Activated T-cell treated with anti-CD3 and anti-CD28 coated beads, Interleukin-2, amount 50 U/mL, for 1 hour (primary cell): ENCODE data around the gene DIDO1.

Experiments
- DNase-seq: peaks from one replicate; pipeline ENCODE4 v3.0.0-alpha.2; 2020

The DIDO1 gene

DNA sequence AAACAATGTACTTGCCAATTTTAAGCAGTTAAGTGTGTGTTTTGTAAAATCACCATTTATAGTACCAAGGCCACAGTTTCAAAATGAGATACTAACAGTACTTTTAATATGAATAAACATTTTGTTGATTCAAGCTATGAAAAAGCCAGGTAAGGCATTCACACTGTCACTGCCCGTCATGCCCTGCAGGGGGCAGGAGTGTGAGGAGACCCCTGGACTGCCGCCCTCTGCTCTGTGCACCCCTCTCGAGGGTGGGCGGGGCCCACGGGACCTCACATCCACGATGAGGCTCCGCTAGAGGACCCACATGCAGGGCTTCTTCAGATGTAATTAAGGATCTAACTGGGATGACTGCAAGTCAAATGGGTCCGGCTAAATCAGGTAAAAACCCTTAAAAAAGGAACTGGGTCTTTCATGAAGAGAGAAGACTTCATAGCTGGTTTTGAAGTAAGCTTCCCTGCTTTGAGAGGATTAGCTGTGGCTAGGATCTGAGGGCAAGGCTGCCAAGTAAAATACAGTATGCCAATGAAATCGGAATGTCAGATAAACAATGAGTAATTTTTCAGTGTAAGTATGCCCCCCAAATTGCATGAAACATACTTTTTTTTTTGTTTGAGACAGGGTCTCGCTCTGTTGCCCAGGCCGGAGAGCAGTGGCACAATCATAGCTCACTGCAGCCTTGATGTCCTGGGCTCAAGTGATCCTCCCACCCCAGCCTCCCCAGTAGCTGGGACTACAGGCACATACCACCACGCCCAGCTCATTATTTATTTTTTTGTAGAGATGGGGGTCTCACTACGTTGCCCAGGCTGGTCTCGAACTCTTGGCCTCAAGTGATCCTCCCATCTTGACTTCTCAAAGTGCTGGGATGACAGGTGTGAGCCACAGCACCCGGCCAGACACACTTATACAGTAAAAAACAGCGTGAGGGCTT lies 18.7 kb downstream of the DIDO1 start:
- DNase-seq: peak; percentile 60

DNA sequence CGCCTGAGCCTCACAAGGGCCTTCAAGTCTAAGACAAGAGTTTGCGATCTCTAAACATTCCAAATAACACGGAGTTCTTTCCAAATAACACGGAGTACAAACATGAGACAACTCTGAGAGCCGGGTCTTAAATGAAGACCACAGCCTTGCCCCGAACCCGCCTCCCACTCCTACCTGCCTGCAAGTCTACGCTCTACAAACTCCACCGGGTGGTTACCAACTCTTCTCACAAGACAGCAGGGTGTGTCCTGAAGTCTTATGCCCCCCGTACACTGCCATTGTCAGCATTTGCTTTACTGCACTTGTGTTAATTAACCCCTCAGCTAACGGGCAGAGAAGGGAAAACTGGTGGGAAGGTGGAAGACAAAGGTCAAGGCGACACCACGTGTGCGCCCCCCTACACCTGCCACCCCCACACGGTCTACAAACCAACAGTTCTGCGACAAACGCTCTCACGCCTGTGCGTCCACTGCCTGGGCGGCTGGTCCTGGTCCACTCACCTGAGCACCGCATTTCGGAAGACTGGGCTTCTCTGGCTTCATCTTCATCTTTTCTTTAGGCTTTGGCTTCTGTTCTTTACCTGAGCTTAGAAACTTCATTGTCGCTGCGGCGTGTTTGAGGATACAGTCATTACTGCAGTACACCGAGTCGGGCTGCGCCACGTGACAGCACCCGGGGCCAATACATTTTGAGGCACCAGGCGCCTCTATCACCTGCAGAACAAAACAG lies 19.5 kb downstream of the DIDO1 start:
- no peak for DNase-seq

- DNase-seq: no peak
These were observed 20.1 kb downstream of the DIDO1 start for GRCh38 chr20:62906209-62906608.

- DNase-seq: no peak
These were observed 20.7 kb downstream of the DIDO1 start for GRCh38 chr20:62905536-62906117.

- DNase-seq: no peak
These were observed 23.2 kb downstream of the DIDO1 start for GRCh38 chr20:62902926-62903615.

DNA sequence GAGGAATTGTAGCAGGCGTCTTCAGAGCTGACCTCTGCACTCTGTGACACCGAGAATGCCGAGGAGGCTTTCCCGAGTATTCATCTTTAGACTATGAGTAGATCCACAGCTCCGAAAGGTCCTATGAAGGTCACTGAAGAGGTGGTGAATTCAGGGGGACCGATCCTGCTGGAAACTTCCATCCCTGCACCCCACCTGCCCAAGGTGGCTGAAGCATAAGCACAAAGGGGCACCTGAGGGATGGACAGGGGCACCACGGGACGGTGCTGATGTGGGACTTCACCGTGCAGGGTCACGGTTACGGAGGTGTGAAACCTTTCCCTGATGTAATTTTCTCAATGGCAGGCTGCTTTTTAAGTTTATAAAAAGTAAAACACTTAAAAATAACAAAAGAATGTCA lies 24.4 kb downstream of the DIDO1 start:
- DNase-seq: no peak

DNA sequence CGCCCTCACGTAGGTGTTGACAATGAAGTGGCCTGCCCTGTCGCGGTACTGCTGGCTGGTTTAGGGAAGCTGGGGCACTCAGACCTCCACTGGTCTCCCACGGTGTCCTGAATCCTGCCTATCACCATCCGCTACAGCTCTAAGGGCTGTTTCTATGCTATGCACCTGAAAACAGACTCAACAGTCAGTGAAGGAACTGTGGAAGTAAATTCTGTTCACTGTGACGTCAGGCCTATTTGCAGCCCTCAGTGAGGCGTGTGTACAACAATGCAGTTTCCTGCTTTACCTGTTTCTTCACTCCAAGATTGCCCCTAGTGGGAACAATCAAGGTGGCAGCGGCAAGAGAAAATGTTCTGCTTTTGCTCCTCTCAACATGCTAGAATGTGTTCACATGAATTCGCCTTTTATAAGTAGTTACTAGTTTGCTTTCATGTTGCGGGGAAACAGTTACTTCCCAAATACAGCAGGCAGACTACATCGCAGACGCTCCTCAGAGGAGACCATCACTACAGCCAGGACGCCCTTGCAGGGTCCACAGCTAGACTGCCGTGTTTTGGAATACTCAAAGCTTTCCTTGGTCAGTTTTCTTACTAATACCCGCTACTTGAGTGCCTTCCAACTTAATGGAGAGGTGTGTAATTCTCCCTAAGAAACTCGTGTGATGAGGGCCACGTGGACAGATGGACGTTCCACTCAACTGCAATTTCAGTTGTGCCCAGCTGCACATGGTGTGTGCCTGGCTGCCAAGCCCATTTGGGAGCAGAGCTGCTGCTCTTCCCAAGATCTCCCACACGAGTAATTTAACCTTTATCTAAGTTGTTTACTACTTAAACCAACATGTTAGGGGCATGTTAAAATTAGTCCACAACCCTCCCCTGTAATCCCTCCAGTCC lies 25.4 kb downstream of the DIDO1 start:
- no peak for DNase-seq

DNA sequence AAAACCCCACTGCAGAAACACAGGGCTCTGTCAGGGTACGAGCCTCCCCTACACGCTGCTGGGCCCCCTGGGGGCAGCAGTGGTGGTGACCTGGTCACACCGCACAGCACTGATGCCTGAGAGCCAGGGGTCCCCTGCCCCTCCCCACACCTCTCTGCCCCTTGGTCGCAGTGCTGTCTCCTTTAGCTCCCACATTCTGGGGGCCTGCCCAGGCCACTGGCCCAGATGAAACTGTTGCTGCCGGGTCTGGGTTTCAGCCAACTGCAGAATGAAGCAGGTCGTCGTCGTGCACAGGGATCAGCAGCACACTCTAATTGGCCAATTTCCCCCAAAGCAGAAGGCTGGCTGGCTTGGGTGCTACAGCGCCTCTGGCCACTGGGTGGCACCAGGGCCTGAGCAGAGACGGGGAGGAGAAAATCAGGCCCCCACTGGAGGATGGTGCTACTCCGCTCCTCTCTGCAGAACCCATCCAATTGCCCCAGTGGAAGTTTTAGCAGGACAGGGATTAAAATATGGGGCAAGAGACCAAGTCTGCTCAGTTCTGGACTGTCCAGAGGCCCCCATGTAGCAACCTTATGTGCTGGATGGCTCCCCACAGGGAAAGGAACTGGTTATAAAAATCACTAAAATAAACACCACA lies 26.1 kb downstream of the DIDO1 start:
- peak; percentile 86 for DNase-seq

GRCh38 chr20:62899633-62900051 lies 26.7 kb downstream of the DIDO1 start:
- no peak for DNase-seq

DNA sequence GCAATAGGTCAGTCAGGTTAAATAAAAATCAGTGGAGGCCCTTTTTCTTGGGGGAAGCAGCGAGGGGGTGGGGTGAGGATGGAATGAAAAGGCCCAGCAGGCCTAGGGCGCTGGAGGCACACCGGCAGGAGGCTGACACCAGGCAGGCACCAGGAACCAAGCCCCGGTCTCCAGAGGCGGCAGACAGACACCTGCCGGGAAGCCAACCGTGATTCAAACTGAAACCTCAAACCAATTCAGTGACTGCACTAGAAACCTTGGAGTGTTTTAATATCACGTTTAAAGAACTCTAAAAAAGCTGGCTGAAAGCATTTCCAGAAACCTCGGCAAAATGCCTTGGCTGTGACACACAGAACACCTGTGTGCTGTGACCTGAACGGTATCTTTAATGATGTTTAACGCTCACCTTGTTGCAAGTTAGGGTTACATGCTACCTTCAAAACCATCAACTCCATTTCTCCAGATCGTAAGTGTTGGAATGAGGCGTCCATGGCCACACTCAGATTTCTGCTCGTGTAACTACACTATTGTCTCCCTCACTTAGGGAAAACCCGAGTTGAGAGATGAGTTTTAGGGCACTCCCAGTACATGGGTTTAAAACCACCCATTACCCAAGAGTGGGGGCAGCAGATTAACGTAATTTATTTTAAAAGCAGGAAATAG lies 27.2 kb downstream of the DIDO1 start:
- DNase-seq: no peak

GRCh38 chr20:62898093-62898964 lies 28.0 kb downstream of the DIDO1 start:
- no peak for DNase-seq

DNA sequence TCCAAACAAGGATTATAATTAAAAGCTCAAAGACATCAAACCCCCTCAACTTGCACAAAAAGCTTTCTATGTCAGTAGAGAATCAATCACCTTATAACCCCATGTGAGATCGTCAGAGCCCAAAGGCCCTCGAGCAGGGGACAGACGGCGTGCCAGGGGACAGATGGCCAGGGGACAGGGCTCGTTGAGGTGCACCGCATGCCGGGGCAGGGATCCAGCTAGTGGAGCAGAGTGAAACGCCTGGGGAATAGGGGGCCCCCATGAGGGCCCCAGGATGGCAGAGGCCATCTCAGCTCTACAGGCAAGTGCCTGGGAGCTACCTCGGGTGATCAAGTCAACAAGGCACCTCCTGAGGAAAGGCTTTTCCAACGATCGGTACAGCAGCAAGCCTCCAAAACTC lies 28.6 kb downstream of the DIDO1 start:
- DNase-seq: no peak

DNA sequence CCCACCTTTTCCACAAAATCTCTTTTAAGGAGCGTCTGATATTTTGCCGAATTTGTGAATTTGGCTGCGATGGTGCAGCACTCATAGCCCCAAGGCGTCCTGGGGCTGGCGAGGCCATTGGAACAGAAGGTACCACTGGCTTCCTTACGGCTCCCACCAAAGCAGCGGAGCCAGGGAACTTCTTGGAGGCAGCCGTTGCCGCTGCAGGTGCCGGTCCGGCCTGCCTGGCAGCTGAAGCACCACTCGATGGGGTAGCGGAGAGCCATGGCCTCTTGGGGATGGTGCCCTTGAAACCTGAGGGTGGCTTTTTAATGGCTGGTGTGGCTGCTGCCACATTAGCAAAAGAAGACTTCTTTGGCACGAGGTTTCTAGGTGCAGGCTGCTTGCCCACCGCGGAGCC lies 29.8 kb downstream of the DIDO1 start:
- DNase-seq: no peak

- DNase-seq: no peak
These were observed 30.8 kb downstream of the DIDO1 start for GRCh38 chr20:62895539-62895938.

GRCh38 chr20:62894261-62894660 lies 32.0 kb downstream of the DIDO1 start:
- no peak for DNase-seq

GRCh38 chr20:62893700-62894099 lies 32.6 kb downstream of the DIDO1 start:
- DNase-seq: no peak

GRCh38 chr20:62892348-62893304 lies 33.7 kb downstream of the DIDO1 start:
- no peak for DNase-seq

DNA sequence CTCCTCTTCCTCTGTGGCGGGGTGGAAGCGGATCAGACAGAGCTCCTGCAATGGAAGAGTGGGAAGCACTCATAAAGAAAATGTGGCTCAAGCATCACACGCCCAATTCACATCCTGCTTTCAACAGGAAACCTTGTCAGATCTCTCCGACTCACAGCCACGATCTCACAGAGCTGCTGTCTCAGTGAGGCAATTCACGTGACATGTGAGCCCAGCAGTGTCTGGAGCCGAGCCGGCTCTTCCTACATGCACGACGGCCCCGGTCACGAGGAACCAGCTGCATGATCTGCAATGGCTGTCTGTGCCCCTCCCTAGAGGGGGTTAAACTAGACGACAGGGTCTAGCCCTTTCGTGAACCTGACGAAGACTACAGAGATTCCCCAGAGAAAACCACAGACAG lies 35.2 kb downstream of the DIDO1 start:
- DNase-seq: no peak

- DNase-seq: no peak
These were observed 35.9 kb downstream of the DIDO1 start for GRCh38 chr20:62890444-62890843.
